NCI-H2029 treated with DMSO at 0.1 percent for 48 hours (cell line): ENCODE measurements around the gene UTP25.
"Not testable (repeated sequence)": the region's sequence is repeated elsewhere in the genome, so short reads cannot be mapped to it uniquely, and the experiment has no call there.

ENCODE experiments used
- DNase-seq: peaks from one replicate; lab custom pipeline; 2025; lab: John Stamatoyannopoulos, UW

UTP25 gene

GRCh38 chr1:209827384-209828262 lies at the start of gene UTP25:
Gene UTP25 (plus strand): TSS chr1:209827972. CDS start chr1:209828064, 92 bp downstream.
- DNase-seq = peak; percentile 82

GRCh38 chr1:209778102-209778501 lies 49.7 kb upstream of the UTP25 start:
- DNase-seq = no peak

GRCh38 chr1:209780268-209780667 lies 47.5 kb upstream of the UTP25 start:
- no peak for DNase-seq

- DNase-seq = no peak
Measured at GRCh38 chr1:209783386-209783785, 44.4 kb upstream of the UTP25 start.

GRCh38 chr1:209784265-209785169 lies 43.3 kb upstream of the UTP25 start, which contains the start of gene C1orf74:
Gene C1orf74 (minus strand): TSS chr1:209784559. CDS start chr1:209783634, 925 bp downstream.
- peak; percentile 89 for DNase-seq

- no peak for DNase-seq
Measured at GRCh38 chr1:209785592-209785991, 42.2 kb upstream of the UTP25 start.

GRCh38 chr1:209786146-209786545 lies 41.6 kb upstream of the UTP25 start:
- no peak for DNase-seq

- DNase-seq = no peak
Measured at GRCh38 chr1:209787551-209787950, 40.2 kb upstream of the UTP25 start.

- DNase-seq = no peak
Measured at GRCh38 chr1:209789245-209789644, 38.5 kb upstream of the UTP25 start.

- DNase-seq = no peak
Measured at GRCh38 chr1:209790286-209791193, 37.2 kb upstream of the UTP25 start.

GRCh38 chr1:209791920-209792319 lies 35.9 kb upstream of the UTP25 start:
- no peak for DNase-seq

- not testable (repeated sequence) for DNase-seq
Measured at GRCh38 chr1:209793711-209794110, 34.1 kb upstream of the UTP25 start.

- no peak for DNase-seq
Measured at GRCh38 chr1:209797978-209798639, 29.7 kb upstream of the UTP25 start.

- peak; percentile 8 for DNase-seq
Measured at GRCh38 chr1:209800984-209801834, 26.6 kb upstream of the UTP25 start.

- no peak for DNase-seq
Measured at GRCh38 chr1:209802117-209802779, 25.5 kb upstream of the UTP25 start.

GRCh38 chr1:209802780-209803152 lies 25.0 kb upstream of the UTP25 start:
- no peak for DNase-seq

GRCh38 chr1:209803568-209803967 lies 24.2 kb upstream of the UTP25 start:
- DNase-seq = no peak

GRCh38 chr1:209805341-209805781 lies 22.4 kb upstream of the UTP25 start:
- DNase-seq = no peak
